ENCODE measurements around the gene PLPPR1.

DNA sequence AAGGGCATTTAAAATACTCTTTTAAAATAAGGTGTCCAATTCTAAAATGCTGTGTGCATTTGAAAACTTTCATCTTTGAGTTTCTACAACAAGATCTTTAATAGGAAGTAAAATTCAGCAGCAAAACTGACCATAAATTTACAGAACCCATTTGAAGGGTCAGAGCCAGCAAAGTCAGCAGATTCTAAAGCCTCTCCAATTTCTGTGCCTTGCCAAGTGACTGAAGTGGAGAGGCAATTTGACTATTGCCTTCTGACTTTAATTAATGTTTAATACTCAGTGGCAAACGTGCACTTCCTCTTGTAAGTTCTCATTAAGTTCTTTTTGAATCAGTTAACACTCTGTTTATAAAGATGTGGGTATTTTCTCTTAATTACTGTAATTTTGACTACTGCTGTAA, 201.1 kb downstream of the PLPPR1 start:
- TF ChIP-seq CTCF (IDR thresholded peaks at IDR 0.05) (no peak), POLR2A (IDR thresholded peaks at IDR 0.05) (no peak)
